Measurements from ENCODE around the gene ACAA2. TPM values are rescaled to one million over a fixed set of nuclear protein-coding genes. Genes with fewer than 3 reads are reported as not detected.

ACAA2 gene
- total and polyA plus RNA-seq, 9 donors = 28.6 to 96.2 (median 44.1) TPM

GRCh38 chr18:49769047-49769728 is 44.1 kb downstream of the ACAA2 start:
- intact Hi-C loops (cut with DNase I) = loop anchor here in 2 of 4 donors (10.0 kb wide), 1 partner anchor 204 kb away; the partner anchor contains the start of gene LIPG (in 2 of the 2)
- Histone ChIP-seq H3K4me3 (no peak overlapping the region), H3K27me3 (no peaks in the 10 kb centered on the region), H3K9me3 (no peaks in the 10 kb centered on the region), H3K27ac (no peak overlapping the region), H3K4me1 (ENCODE audit: insufficient read depth) (no peaks in the 10 kb centered on the region), H3K36me3 (no peaks in the 10 kb centered on the region)
- no peak for DNase-seq
- TF ChIP-seq CTCF (IDR thresholded peaks at IDR 0.05) (no peak), EP300 (IDR thresholded peaks at IDR 0.05) (no peak), POLR2A (IDR thresholded peaks at IDR 0.05) (no peak)
- 68 to 87% (median 83%) methylated on average over 1 of the region's 1 CpG for WGBS, 3 donors

GRCh38 chr18:49768051-49768391 is 45.3 kb downstream of the ACAA2 start:
- intact Hi-C loops (cut with DNase I) = loop anchor here in 2 of 4 donors (10.0 kb wide), 1 partner anchor 203 kb away; the partner anchor contains the start of gene LIPG (in 2 of the 2)
- Histone ChIP-seq H3K36me3 (no peaks in the 10 kb centered on the region), H3K4me3 (no peak overlapping the region), H3K27me3 (no peaks in the 10 kb centered on the region), H3K4me1 (ENCODE audit: insufficient read depth) (no peaks in the 10 kb centered on the region), H3K27ac (no peak overlapping the region), H3K9me3 (no peaks in the 10 kb centered on the region)
- peak in 1 of 3 donors; percentile 24 for TF ChIP-seq CTCF (IDR thresholded peaks at IDR 0.05)
- no peak for TF ChIP-seq POLR2A (IDR thresholded peaks at IDR 0.05)
- WGBS, 3 donors = 20 to 23% (median 20%) methylated on average over 5 of the region's 5 CpGs
- DNase-seq = peak in 2 of 5 donors; percentile 36 to 58

- Histone ChIP-seq H3K27me3 (no peaks in the 10 kb centered on the region), H3K36me3 (no peaks in the 10 kb centered on the region), H3K27ac (no peak overlapping the region), H3K4me1 (ENCODE audit: insufficient read depth) (no peaks in the 10 kb centered on the region), H3K4me3 (no peak overlapping the region), H3K9me3 (no peaks in the 10 kb centered on the region)
- TF ChIP-seq EP300 (IDR thresholded peaks at IDR 0.05) (no peak), POLR2A (IDR thresholded peaks at IDR 0.05) (no peak), CTCF (IDR thresholded peaks at IDR 0.05) (no peak)
- WGBS, 3 donors = 64 to 75% (median 64%) methylated on average over 11 of the region's 11 CpGs
- no peak for DNase-seq
- intact Hi-C loops (cut with DNase I) = loop anchor here in 2 of 4 donors (10.0 kb wide), 1 partner anchor 203 kb away; the partner anchor contains the start of gene LIPG (in 2 of the 2)
Measured at GRCh38 chr18:49767111-49768050, 46.0 kb downstream of the ACAA2 start.

GRCh38 chr18:49766646-49767045 is 46.7 kb downstream of the ACAA2 start:
- TF ChIP-seq POLR2A (IDR thresholded peaks at IDR 0.05) = no peak
- intact Hi-C loops (cut with DNase I) = loop anchor here in 2 of 4 donors (10.0 kb wide), 1 partner anchor 202 kb away; the partner anchor contains the start of gene LIPG (in 2 of the 2)
- no peaks in the 10 kb centered on the region for H3K36me3 ChIP-seq

More at GRCh38 chr18:49766646-49767045, 46.7 kb downstream of the ACAA2 start:
- Histone ChIP-seq H3K4me1 (ENCODE audit: insufficient read depth) (no peaks in the 10 kb centered on the region), H3K27me3 (no peaks in the 10 kb centered on the region), H3K4me3 (no peak overlapping the region), H3K9me3 (no peaks in the 10 kb centered on the region), H3K27ac (no peak overlapping the region)
- no peak for DNase-seq
- 89 to 90% (median 89%) methylated on average over 4 of the region's 4 CpGs for WGBS, 3 donors
